ENCODE data around the gene CCDC6.
"Not testable (repeated sequence)": the region's sequence is repeated elsewhere in the genome, so short reads cannot be mapped to it uniquely, and the experiment has no call there.

The CCDC6 gene

DNA sequence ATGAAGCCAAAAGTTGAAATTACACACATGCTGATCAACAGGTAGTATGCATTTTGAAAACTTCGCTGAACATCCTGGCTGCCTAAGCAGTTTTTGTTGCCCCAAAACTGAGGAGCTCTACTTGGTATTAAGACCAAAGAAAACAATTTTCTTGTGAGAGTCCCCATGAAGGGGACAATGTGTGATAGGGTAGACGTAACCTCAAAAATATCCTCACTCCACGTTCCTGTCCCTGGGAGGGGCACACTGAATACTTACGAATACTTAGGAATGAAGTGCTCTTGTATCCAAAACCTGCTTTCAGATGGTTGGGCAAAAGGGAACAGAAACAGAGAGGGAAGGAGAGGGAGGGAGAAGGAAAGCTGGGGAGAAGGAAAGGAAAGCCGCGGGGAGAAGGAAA lies 24.7 kb downstream of the CCDC6 start:
- in situ Hi-C loops (cut with HindIII; ENCODE audit: low sequenced_read_pairs), result no loop called here

DNA sequence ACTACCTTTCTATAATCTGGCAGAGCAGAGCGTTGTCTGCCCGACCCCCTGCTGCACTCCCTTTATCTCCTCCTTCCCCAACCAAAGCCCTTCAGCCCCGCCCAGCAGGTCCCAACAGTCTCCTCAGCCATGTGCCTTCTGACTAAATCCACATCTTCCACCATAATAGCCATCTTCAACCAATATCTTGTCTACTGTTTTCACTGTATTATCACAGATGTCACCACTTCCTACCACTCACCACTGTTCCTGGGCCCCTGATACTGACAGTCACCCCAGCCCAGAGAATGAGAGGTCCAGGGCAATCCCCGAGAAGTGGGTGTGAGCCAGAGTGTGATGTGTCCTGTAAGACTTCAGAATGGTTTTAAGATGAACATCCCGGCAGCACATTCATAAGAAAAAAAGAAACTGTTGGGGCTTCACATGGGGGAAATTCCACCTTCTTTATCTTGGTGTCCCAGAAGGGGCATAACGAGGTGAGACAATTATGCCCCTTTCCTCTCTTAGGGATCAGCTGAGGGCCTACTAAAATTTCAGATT lies 25.3 kb downstream of the CCDC6 start:
- in situ Hi-C loops (cut with HindIII; ENCODE audit: low sequenced_read_pairs), result no loop called here

DNA sequence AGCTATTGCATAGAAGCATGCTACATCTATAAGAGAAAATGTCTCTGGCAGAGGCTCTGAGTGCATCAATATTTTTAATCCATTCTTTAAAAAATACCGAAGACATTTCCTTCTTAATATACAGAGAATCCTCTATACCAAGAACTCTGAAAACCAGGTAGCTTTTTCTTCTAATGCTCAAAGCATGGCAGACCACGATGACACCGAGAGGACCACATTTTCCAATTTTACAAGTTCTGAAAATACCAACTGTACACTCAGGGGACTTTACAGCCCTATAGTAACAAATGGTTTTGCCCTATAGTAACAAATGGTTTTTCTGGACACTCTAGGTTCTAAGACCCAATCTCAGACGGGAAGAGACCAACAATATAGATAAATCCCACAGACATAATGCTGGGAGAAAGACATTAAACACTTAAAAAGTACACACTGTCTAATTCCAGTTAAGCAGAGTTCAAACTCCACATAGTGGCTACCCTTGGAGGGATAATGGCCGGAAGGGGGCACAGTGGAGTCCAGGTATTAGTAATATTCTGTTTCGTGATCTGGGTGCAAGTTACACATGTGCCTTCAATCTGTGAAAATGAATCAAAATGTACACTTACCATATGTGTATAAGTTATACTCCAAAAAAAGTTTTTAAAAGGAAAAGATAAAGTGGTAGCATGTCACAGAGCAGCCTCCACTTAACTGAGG lies 26.2 kb downstream of the CCDC6 start:
- in situ Hi-C loops (cut with HindIII; ENCODE audit: low sequenced_read_pairs), result no loop called here

DNA sequence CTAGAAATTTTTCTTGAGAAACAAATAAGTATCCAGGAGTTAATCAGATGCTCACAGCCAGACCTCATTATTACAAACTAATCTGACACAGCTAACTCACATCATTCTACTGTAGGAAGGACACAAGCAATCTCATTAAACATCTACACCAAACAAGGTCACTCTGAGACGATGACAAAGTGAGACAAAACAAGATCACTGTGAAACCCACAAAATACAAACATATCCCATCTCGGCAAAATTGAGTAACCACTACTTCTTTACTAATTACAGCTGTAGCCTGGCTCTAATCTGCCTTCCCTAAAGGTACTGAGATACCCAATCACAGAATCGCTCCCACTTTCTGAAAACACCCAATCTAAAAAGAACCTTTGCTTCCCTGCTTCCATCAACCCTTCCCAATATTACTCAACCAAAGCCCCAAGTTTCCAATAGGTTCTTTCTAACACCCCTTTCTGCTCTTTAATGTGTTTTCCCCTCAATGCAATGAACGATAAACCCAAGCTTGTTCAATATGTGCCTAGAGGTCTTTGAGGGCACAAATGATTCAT lies 26.9 kb downstream of the CCDC6 start:
- in situ Hi-C loops (cut with HindIII; ENCODE audit: low sequenced_read_pairs), result no loop called here

DNA sequence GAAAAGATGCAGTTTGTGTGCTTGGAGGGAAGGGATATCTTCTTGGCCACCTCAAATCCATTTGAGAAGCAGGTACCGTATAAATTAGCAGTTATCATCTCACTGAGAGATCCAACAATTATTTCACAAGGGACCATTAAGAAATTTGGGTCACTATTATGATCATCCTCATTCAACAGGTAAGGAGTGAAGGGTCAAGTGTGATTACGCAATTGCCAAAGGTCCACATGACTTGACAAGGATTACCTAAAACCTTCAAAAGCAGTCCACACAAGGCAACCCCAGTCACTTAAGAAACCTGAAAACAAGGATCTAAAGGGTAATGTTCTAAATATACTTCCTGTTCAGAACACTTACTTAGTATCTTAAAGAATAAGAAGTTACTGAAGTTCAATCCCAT lies 27.4 kb downstream of the CCDC6 start:
- in situ Hi-C loops (cut with HindIII; ENCODE audit: low sequenced_read_pairs), result no loop called here

DNA sequence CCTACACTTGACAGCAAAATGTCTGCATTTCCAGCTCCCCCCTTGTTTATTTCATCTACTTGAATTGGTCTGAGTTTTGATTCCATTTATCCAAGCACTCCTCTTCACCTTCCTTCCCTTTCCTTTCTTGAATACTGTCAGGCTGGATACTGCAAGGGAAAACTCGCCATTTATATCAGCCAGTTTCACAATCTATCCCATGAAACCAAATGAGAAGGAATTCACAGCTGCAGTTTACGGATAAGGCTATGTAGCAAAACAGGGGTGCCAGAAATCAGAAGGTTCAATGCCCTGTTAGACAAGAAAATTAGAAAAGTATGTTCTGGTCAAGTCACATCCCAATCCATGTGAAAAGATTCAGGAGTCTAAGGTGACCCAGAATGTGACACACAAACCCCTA lies 28.1 kb downstream of the CCDC6 start:
- in situ Hi-C loops (cut with HindIII; ENCODE audit: low sequenced_read_pairs), result no loop called here

DNA sequence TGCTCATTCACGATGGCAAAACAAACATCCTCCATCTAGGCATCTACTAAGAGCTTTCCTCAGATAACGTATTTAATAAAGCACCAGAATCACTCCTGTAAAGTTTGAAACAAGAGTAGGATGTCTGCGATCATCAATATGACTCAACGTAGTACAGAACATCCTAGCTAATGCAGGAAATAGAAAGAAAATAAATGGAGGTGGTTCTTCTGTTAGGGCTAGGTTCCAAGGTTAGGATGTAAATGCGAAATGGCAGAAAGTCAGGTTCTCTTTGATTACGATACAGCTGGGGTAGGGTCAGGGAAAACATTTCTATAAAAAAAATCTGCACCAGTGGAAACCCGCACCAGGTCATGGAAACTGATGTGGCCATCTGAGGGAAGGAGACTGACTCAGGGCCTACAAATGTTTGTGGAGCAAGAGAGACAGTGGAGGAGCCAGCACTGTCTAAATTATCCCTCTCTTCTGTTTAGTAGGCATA lies 29.1 kb downstream of the CCDC6 start:
- in situ Hi-C loops (cut with HindIII; ENCODE audit: low sequenced_read_pairs), result no loop called here

DNA sequence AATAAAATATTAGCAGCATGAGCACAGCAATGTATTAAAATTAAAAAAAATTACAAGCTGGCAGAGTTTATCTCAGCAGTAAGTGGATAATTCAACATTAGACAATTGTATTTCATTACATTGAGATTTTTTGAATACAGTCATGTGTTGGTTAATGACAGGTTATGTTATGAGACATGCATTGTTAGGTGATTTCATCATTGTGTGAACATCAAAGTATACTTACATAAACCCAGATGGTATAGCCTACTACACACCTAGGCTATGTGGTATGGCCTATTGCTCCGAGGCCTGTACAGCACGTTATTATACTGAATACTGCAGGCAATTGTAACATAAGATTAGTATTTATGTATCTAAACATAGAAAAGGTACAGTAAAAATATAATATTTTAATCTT lies 29.7 kb downstream of the CCDC6 start:
- in situ Hi-C loops (cut with HindIII; ENCODE audit: low sequenced_read_pairs), result no loop called here

DNA sequence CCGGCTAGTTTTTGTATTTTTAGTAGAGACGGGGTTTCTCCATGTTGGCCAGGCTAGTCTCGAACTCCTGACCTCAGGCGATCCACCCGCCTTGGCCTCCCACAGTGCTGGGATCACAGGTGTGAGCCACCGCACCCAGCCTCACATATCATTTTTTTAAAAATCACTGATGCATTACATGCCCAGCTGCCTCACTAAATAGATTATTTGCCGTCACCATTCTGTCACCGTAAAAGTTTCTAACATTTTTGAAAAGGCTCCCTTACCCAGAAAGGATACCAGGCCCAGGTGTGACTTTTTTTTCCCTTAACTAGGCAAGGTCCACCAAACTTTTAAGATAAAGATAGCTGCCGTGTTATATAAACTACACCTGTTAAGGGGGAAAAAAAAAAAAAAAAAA lies 30.1 kb downstream of the CCDC6 start:
- in situ Hi-C loops (cut with HindIII; ENCODE audit: low sequenced_read_pairs), result not testable (repeated sequence)

DNA sequence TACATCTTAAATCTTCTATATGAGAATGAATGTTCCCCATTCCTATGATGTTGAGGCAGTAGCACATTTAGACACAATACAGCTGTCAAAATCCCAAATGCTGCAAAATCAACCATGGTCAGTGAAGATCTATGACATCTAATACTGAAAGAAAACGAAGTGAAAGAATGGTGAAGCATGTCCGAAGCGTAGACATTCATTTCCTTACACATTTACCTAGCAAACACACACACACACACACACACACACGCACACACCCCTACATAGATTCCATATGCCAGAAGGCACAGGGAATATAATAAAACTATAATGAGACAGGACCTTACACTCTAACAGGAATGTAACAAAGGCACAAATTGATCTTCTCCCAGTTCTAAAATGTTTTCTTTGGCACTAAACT lies 32.5 kb downstream of the CCDC6 start:
- in situ Hi-C loops (cut with HindIII; ENCODE audit: low sequenced_read_pairs), result no loop called here

DNA sequence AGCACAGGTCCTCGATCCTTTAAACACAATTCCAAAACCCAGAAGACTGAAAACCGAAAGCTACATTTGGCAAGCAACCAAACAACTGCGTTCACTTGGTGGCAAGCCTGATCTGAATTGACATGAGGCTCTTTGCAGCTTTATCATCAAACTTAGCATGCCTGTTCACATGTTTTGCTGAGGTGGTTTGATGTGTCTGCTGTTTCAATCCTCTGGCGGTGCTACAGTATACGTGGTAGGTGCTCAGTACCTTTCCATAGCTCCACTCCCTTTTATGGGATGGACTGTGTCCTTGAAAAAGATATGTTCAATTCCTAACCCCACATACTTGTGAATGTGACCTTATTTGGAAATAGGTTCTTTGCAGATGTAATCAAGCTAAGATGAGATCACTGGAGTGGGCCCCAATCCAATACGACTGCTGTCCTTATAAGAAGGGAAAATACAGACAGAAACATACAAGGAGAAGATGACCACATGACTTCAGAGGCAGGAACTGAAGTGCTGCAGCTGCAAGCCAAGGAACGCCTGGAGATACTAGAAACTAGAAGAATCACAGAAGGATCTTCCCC lies 33.4 kb downstream of the CCDC6 start:
- in situ Hi-C loops (cut with HindIII; ENCODE audit: low sequenced_read_pairs), result no loop called here

DNA sequence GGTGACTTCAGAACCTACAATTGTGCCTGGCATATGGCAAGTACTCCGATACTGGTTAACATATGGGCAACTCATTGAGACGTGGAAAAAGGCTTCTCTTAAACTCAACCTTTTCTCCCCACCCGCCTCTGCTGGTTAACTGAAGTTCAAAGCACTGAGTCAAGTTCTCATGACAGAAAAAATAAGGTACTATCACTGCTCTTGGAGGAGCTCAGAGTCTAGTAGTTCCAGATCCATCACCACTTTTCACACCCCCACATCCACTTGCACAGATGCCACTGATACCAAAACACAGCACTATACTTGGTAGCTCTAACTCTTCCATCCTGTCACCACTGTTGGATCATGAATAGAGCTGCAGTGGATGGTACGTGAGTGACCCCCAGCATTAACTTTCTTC lies 36.2 kb downstream of the CCDC6 start:
- in situ Hi-C loops (cut with HindIII; ENCODE audit: low sequenced_read_pairs), result no loop called here

DNA sequence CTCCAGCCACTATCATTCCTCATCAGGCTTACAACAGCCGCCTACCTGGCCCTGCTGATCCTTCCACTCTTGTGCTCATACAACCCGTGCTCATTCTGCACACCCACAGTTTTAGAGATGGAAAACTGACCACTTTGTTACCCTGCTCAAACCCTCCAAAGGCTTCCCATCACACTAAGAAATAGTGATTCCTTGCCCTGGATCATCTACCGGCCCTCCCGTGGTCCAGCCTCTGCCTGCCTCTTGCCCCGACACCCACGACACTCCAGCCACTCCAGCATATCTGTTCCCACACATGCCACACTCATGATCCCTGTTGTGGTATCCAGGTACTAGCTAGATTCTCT lies 36.8 kb downstream of the CCDC6 start:
- in situ Hi-C loops (cut with HindIII; ENCODE audit: low sequenced_read_pairs), result no loop called here

DNA sequence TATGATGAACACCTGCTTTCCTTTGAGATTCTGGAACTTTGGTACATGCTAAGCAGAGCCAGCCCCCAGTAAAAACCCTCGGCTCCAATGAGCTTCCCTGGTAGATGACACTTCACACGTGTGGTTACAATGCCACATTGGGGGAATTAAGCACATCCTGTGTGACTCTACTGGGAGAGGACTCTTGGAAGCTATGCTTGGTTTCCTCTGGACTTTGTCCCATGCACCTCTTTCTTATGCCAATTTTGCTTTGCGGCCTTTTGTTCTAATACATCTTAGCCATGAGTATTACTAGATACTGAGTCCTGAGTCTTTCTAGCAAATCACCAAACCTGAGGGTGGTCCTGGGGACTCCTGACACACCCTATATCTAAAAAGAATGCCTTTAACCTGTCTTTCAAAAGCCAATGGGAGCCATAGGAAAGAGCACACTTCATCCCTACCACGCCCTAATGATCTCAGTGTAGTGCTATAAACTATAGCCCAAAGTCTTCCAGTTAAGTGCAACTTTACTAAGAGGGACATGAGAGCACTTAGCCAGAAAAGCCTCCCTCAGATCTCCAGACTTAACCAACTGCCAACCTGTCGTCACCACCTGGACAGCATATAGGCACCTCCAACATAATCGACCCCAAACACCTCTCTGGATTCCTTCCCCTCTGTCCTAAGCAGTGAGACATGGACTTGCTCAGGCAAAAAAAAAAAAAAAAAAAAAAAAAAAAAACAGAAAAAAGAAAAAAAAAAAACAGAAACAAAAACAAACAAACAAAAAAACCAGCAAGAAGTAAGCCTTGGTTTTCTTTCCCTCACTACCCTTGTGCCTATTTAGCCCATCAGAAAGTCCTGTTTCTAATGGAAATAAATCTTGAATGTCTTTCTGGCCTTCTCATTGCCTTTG lies 37.4 kb downstream of the CCDC6 start:
- in situ Hi-C loops (cut with HindIII; ENCODE audit: low sequenced_read_pairs), result no loop called here

DNA sequence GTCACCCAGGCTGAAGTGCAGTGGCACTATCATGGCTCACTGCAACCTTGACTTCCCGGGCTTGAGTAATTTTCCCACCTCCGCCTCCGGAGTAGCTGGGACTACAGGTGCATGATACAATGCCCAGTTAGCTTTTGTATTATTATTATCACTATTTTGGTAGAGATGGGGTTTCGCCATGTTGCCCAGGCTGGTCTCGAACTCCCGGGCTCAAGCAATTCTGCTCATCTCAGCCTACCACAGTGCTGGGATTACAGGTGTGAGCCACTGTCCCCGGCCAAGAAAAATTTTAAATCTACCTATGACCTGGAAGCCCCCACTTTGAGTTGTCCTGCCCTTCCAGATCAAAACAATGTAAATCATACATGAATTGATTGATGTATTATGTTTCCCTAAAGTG lies 38.8 kb downstream of the CCDC6 start:
- in situ Hi-C loops (cut with HindIII; ENCODE audit: low sequenced_read_pairs), result no loop called here

DNA sequence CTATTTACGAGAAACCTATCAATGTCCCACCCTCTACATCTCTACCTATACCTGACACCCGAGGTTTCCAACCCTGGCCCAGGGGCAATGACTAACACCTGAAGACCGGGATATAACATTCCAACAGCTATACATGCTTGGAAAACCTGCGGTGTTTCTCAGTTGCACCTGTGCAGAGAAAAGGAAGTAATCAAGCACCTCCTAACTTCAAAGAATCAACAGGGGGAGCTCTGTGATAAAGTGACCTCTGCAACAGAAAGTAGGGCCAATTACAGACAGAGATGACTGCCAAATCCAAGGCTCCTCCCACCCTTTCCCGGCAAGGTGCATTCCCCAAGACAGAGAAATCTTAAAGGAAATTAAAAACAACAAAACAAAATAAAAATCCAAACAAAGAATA lies 41.3 kb downstream of the CCDC6 start:
- in situ Hi-C loops (cut with HindIII; ENCODE audit: low sequenced_read_pairs), result no loop called here

DNA sequence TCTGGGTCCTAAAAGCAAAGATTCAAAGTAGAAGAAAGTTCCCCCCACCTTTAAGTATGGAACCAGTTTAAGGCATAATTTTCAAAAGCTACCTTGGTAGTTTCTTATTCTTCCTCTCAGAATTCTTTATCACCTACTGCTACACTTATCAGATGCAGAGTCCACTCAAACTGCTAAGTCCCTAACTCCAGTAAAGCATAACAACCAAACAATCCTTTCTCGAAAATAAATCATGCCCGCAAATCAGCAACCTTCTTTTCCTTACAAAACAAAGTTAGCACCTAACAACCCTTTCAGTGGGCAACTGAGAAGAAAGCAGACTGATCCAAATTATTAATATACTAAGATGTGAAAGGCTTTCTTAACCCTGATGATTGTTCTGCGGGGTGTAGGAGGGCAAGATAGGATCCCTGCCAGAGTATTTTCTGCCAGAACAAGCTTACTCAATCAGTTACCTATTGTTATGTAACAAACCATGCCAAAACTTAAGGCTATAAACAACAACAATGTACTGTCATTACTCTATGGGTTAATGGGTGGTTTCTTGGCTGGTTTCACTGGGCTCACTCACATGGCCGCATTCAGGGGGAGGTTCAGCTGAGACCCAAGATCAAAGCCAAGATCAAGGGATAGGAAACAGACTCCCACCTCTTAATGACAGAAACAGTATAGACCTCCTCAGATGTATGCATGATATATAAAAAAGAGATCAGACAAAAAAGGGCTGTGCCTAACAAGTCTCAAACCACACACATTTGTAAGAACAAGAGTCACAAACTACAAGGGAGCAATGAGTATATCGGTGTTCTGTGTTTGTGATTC lies 42.0 kb downstream of the CCDC6 start:
- in situ Hi-C loops (cut with HindIII; ENCODE audit: low sequenced_read_pairs), result no loop called here

DNA sequence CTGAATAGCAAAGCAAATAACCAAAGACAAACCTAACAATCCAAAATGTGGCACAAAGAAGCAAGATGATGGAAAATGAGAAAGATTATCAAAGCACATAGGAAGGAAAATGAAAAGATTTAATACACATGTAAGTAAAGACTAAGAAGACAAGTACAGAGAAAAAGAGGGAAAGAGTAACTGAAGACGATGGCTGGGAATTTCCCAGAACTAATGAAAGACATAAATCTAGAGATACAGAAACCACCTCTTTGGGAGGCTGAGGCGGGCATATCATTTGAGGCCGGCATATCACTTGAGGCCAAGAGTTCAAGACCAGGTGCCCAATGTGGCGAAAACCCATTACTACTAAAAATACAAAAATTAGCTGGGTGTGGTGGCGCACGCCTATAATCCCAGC lies 46.8 kb downstream of the CCDC6 start:
- in situ Hi-C loops (cut with HindIII; ENCODE audit: low sequenced_read_pairs), result no loop called here

DNA sequence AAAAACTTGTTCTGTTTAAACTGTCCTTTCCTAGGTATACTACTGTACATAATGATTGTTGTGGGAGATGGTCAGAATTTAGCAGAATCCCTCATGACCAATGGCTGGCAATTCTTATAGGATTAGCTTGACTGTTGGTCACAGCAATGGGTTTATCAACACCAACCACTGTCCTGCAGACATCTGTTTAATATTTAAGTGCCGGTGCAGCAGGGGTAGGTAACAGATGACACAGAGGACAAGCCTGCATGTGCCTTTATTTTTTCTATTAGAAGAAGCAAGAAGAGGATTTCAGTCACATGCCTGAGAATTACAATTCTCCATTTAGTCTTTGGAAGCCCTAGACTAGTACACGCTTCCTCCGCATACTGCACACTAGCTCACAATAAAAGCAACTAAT lies 48.4 kb downstream of the CCDC6 start:
- in situ Hi-C loops (cut with HindIII; ENCODE audit: low sequenced_read_pairs), result no loop called here

DNA sequence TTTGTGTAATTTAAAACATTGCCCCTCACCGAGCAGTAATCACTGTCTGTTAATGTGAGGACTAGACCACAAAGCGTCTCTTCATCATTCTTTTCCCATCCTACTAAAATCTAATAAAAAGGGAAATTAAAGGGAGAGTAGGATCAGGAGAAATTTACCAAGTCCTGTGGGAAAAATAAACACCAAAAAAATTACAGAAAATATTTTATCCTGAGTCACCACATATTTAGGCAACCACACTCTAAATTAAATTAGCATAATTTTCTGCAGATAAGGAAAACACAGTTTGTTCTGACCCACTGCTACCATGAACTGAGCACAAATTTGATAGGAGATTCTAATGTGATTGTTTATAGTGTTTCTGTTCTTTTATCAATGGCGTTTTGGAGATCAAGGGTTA lies 49.3 kb downstream of the CCDC6 start:
- in situ Hi-C loops (cut with HindIII; ENCODE audit: low sequenced_read_pairs), result no loop called here

DNA sequence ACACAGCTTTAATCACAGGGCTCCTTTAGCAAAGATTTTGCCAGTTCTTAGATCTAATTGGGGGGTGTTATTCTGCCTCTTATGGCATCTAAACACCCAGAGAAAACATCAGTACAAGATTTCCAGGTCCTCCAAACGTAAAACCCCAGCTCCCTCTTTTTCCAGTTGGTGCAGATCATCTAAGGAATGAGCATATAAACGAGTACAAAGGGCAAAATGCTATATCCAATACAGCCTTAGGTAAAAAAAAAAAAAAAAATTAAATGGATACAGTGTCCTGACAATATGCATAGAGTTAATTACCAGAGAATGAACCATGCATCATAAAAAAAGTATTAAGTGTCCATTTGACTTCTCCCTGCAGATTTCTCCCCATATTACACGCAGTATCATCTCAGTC lies 50.3 kb downstream of the CCDC6 start:
- in situ Hi-C loops (cut with HindIII; ENCODE audit: low sequenced_read_pairs), result no loop called here

Data from DLD1 (cell line).